Hypothalamus (tissue), 51 donors: ENCODE results near the gene UBR1.
A peak's percentile ranks its signal among the peaks of the same experiment; 100 is the strongest.
"Not testable (repeated sequence)": the region's sequence is repeated elsewhere in the genome, so short reads cannot be mapped to it uniquely, and the experiment has no call there.

Source experiments
- DNase-seq, 51 donors: peaks; one replicate each; lab custom pipeline; 2025; lab: John Stamatoyannopoulos, UW

UBR1 gene

GRCh38 chr15:42984493-42985034, 121.3 kb downstream of the UBR1 start:
- no peak for DNase-seq

- not testable (repeated sequence) for DNase-seq
Measured at GRCh38 chr15:42979113-42979512, 126.7 kb downstream of the UBR1 start.

DNA sequence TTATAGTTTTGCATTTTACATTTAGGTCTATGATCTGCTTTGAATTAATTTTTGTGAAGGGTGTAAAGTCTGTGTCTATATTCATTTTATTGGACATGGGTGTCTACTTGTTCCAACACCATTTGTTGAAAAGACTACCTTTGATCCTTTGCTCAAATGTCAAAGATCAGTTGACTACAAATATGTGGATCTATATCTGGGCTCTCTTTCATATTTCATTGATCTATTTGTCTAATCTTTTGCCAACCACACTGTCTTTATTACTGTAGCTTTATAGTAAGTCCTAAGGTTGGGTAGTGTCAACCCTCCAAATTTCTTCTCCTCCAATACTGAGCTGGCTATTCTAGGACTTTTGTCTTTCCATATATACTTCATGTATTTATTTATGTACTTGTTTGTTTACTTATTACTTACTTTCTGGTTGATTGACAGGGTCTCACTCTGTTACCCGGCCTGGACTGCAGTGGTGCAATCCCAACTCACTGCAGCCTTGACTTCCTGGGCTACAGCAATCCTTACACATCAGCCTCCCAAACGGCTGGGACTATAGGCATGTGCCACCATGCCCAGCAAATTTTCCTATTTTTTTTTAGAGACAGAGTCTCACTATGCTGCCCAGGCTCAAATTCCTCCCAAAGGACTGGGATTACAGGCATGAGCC, 131.5 kb downstream of the UBR1 start:
- DNase-seq = no peak

DNA sequence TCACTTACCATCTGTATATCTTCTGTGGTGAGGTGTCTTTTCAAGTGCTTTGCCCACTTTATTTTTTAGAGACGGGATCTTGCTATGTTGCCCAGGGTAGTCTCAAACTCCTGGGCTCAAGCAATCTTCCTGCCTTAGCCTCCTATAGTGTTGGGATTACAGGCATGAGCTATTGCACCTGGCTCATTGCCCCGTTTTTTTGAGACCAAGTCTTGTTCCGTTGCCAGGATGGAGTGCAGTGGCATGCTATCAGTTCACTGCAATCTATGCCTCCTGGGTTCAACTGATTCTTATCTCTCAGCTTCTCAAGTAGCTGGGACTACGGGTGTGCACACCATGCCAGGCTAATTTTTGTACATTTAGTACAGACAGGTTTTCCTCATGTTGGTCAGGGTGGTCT, 132.7 kb downstream of the UBR1 start:
- no peak for DNase-seq

- DNase-seq = no peak
Measured at GRCh38 chr15:42971830-42972229, 134.0 kb downstream of the UBR1 start.

DNA sequence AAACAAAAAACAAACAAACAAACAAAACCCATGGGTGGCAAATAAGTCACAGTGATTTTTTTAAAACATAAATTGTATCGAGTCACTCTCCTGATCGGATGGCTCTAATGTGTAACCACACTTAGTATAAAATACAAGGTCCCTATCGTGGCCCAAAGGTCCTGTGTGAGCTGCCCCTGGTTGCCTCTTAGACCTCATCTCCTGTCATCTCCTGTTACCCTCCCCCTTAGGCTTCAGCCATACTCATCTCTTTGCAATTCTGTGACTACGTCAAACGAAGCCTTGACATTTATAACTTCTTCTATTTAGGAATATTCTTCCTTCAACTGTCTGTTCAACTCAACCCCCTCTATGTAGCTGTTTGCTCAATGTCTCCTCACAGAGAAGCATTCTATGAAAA, 141.4 kb downstream of the UBR1 start:
- DNase-seq = no peak

DNA sequence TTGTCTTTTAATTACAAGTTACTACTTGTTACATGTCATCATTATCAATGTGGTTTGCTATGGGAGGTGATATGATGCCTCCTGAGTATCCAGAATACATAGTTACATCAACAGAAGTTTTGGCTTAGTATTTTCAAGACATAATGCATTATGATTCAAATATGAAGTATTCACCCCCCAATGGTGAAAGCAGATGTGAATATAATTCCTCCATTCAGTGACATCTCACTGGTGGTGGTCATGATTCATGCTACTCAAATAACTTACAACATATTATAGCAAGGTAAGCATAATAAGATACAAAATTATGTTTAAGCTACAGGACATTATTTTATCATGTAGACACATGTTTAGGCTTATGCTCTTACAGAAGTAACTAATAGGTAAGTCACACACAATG, 150.3 kb downstream of the UBR1 start:
- DNase-seq = no peak

- DNase-seq = no peak
Measured at GRCh38 chr15:42954291-42954690, 151.5 kb downstream of the UBR1 start.

- DNase-seq = not testable (repeated sequence)
Measured at GRCh38 chr15:42948898-42949297, 156.9 kb downstream of the UBR1 start.

- no peak for DNase-seq
Measured at GRCh38 chr15:42940527-42940926, 165.3 kb downstream of the UBR1 start.

DNA sequence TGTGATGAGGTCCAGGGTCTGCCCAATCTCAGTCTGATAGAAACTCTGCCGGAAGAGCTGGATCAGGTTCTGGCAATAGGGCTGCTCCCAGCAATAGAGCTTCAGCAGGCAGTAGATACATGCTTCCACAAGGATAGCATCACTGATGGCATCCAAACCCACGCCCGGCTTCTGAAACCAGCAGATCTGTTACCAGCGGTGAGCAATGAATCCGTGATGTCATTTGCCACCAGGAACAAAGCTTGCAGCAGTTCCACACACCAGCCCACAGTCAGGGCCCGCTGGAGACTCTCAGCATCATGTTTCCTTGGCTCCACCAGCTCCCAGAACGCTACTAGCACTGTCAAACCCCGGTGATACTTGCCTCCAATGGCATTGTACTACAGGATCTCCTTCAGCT, 166.0 kb downstream of the UBR1 start:
- DNase-seq = peak in 3 of 51 donors; percentile 11 to 43 (median 30)

- DNase-seq = no peak
Measured at GRCh38 chr15:42937143-42937542, 168.7 kb downstream of the UBR1 start.

DNA sequence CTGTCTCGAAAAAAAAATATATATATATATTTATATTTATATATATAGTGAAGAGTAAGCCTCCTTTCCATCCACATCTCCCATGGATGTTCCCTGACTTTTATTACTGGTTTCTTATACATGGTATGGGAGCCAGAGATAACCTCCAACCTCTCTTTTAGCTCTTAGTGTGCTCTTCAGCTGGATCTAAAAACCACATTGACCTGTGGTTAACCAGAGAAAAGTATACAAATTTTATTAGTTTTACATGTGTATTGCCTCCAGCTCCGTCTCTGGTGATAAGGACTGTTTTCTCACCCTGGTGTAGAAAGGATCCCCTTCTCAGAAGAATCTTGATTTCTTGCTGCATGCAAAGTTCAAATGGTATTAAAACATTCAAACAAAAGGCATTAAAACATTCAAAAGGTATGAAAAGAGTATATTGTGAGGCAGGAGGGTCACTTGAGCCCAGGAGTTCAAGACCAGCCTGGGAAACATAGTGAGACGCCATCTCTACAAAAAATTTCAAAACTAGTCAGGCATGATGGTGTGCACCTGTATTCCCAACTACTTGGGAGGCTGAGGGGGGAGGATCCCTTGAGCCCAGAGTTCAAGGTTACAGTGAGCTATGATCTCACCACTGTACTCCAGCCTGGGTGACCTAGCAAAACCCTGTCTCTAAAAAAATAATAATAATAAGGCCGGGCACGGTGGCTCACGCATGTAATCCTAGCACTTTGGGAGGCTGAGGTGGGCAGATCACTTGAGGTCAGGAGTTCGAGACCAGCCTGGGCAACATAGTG, 171.8 kb downstream of the UBR1 start:
- DNase-seq = no peak

DNA sequence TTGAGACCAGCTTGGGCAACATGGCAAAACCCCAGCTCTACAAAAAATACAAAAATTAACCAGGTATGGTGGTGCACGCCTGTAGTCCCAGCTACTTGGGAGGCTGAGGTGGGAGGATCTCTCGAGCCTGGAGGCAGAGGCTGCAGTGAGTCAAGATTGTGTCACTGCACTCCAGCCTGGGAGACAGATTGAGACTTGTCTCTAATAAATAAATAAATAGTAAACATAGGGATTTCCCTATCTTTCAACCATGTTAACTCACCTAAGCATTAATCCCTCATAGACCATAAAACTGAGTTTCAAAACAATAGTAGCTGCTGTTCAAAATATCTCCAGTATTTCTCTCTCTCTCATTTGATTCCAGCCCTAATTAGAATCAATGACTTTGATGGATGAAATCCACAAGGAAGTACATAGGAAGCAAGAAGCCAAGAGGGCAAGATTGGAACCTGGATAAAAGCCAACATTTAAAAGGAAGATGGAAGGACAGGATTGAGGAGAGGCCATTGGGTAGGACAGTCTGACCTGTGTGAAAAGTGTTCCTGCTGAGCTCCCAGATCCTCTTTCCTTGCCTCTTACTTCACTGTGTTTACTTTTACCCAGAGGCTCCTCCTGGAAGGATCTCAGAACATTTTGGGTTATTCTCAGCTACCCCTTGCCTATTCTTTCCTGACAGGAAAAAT, 172.9 kb downstream of the UBR1 start:
- DNase-seq = no peak

DNA sequence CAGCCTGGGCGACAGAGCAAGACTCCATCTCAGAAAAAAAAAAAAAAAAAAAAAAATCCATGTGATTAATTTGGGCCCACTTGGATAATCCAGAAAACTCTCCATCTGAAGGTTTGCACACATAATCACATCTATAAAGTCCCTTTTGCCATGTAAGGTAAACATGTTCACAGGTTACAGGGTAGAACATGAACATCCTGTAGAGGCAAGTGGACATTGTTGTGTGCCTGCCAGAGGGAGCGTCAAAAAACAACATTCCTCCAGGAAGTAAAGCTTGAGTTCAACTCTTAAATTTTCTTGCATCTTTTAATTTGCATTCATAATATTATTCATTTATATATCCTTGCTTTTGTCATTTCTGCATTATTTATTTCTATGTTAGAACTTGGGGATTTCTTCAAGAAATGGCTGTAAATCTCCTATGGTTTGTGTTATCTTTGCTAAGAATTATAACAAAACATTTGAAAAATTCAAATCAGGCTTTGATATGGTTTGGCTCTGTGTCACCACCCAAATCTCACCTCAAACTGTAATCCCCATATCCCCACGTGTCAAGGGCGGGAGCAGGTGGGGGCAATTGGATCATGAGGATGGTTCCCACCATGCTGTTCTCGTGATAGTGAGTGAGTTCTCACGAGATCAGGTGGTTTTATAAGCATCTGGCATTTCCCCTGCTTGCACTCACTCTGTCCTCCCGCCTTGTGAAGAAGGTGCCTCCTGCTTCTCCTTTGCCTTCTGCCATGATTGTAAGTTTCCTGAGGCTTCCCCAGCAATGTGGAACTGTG, 173.9 kb downstream of the UBR1 start:
- DNase-seq = no peak

DNA sequence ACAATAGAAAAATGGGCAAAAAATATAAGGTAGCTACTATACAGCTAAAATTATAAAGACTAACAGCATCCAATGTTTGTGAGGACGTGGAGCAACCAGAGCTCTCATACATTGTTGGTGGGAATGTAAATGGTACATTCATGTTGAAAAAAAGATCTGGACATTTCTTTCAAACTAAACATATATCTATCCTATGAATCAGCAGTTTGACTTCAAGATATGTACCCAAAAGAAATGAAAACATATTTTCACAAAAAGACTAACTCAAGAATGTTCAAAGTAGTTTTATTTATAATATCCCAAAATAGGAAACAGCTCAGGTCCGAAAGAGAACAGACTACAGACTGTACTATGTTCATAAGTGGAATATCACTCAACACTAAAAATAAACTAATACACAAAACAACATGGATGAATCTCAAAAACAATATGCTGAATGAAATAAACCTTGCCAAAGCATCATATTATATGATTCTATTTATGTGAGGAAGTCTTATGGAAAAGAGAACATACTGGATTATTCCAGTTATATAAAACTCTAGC, 176.5 kb downstream of the UBR1 start:
- no peak for DNase-seq

DNA sequence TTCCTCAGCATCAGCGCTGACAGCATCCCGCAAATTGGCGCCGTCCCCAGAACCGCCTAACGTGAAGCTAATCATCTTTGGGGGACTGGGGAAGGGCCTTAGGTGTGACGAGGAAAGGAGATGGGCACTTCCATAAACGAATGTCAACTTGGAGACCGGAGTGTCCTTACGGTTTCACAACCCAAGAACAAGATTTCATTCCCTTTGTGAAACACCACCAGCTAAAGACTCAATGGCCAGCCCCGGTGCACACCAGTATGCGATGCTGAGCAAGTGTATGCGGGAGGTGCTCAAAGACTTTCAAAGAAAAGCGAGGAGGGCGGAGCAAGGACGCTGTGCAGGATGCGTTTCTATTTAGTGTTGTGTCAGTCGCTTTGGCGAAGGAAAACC, 184.5 kb downstream of the UBR1 start:
- DNase-seq = peak in 33 of 51 donors; percentile 12 to 73 (median 40)

- peak; percentile 87 to 99 (median 97) for DNase-seq
Measured at GRCh38 chr15:42920519-42921341, 185.1 kb downstream of the UBR1 start, which contains the start of gene TTBK2. TSS of gene TTBK2 (minus strand) at chr15:42920778. CDS start at chr15:42878617, 42,161 bp downstream.

DNA sequence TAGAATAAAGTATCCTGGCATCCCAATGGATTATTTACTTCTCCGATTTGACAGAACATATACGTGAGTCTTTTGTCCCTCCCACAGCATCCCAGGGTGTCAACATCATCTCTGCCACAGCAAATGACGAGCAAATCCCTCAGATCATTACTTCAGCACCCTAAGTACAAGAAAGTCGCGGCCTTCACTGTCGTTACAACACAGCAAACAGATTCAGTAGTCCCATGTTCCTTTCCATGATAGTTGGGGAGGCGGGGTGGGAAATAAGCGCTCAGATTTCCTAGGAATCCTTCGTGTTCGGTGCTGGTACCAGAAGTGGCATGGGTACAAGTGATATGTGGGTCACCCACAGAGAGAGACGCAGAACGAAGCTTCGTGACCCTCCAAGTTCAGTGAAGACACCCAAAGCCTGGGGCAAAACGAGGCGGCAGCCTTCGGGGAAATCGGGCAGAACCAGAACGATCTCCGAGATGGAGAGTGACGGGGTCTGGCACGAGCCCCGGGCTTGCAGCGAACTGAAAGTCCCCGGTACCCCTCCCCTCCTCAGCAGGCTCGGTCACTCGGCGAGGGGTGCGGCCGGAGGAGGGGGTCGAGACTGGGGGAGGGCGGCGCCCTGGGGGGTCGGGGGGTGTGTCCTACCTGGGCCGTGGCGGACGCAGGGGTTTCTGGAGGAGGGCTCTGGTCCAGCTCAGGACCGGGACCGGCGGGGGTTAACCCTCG, 185.9 kb downstream of the UBR1 start:
- DNase-seq = peak in 36 of 51 donors; percentile 14 to 72 (median 47)
